Vagina (tissue), 2 donors: ENCODE data around the gene AGBL4. TPM values are rescaled to one million over a fixed set of nuclear protein-coding genes. Genes with fewer than 3 reads are reported as not detected.

Experiments used
- DNase-seq, 2 donors: peaks; one replicate each; pipeline ENCODE4 v3.0.0-alpha.2; 2017; ENCODE audit errors: extremely low spot score in 2 of 2
- H3K27ac ChIP-seq: fragments of 200-600 bp; sonication (generic); one replicate; pipeline ENCODE4 v1.5.1; 2019
- H3K27me3 ChIP-seq: fragments of 200-600 bp; sonication (generic); one replicate; pipeline ENCODE4 v1.5.1; 2019
- H3K36me3 ChIP-seq, 2 donors: fragments of 200-600 bp; sonication (generic); one replicate each; pipeline ENCODE4 v1.5.1; 2017 to 2019
- H3K4me1 ChIP-seq: fragments of 200-600 bp; sonication (generic); one replicate; pipeline ENCODE4 v1.5.1; 2019
- H3K4me3 ChIP-seq, 2 donors: fragments of 200-600 bp; sonication (generic); 1 replicate in 1 of 2; 2 replicates in 1 of 2; pipeline ENCODE4 v1.5.1; 2016 to 2019
- H3K9me3 ChIP-seq: fragments of 200-600 bp; sonication (generic); one replicate; pipeline ENCODE4 v1.5.1; 2019
- POLR2A ChIP-seq, 2 donors: fragments of 450-650 bp; IDR thresholded peaks; one replicate each; pipeline ENCODE4 v1.6.1; 2017; ENCODE audit warnings: antibody characterized with exemption in 2 of 2, mild to moderate bottlenecking in 2 of 2, moderate library complexity in 2 of 2
- POLR2AphosphoS5 ChIP-seq, 2 donors: sonication (generic); formaldehyde crosslinking; IDR thresholded peaks; one replicate each; pipeline ENCODE4 v1.9.0; 2017; ENCODE audit warnings: antibody characterized with exemption in 2 of 2, mild to moderate bottlenecking in 2 of 2, low read depth in 1 of 2; ENCODE audit not compliant: insufficient read depth in 1 of 2
- intact Hi-C: fragments of 100-400 bp; cut with DNase I; formaldehyde crosslinking; loops from one replicate; pipeline ENCODE4 v1.15.1; 2023
- total RNA-seq: library from RNA; depleted of rRNA; stranded (reverse); fragments of >200 nt; gene quantifications from one replicate; pipeline ENCODE4 v1.2.3, GENCODE V29; 2016
- TF ChIP-seq, protein P1 (sequence below), 3 experiments: fragments of 450-650 bp in 2 of 3; fragments of 200-600 bp in 1 of 3; sonication (generic) in 1 of 3; IDR thresholded peaks; one replicate each; pipeline ENCODE4 v1.5.1; 2017 to 2019; ENCODE audit warnings: antibody characterized with exemption in 3 of 3, mild to moderate bottlenecking in 2 of 3, moderate library complexity in 2 of 3

Gene AGBL4
- total RNA-seq, 1 donor from 2014 or later = not detected

DNA sequence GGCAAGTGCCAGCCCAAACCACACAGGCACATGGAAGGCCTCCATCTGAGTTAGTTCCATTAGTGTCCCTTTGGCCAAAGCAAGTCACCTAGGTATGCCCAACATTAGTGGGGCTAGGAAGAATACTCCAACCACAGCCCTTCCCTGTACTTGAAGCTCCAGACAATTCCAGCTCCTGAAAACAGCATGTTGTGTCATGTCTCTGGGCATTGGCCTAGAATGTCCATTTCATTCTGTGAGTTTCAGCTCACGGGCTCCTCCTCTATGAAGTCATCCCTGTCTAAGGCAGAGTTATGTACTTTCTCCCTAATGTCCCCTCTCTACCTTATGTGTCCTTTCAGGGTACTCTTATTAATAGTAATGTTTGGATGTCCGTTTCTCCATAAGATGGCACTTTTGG is 1455.3 kb downstream of the AGBL4 start:
- DNase-seq = no peak
- Histone ChIP-seq H3K9me3 (no peaks in the 10 kb centered on the region), H3K4me1 (no peaks in the 10 kb centered on the region), H3K4me3 (no peak overlapping the region), H3K27me3 (no peaks in the 10 kb centered on the region), H3K36me3 (no peaks in the 10 kb centered on the region), H3K27ac (no peak overlapping the region)
- TF ChIP-seq POLR2AphosphoS5 (IDR thresholded peaks at IDR 0.05; ENCODE audit: insufficient read depth in 1 of 2, low read depth in 1 of 2) (no peak), POLR2A (IDR thresholded peaks at IDR 0.05) (no peak)
- TF ChIP-seq, protein P1, sequence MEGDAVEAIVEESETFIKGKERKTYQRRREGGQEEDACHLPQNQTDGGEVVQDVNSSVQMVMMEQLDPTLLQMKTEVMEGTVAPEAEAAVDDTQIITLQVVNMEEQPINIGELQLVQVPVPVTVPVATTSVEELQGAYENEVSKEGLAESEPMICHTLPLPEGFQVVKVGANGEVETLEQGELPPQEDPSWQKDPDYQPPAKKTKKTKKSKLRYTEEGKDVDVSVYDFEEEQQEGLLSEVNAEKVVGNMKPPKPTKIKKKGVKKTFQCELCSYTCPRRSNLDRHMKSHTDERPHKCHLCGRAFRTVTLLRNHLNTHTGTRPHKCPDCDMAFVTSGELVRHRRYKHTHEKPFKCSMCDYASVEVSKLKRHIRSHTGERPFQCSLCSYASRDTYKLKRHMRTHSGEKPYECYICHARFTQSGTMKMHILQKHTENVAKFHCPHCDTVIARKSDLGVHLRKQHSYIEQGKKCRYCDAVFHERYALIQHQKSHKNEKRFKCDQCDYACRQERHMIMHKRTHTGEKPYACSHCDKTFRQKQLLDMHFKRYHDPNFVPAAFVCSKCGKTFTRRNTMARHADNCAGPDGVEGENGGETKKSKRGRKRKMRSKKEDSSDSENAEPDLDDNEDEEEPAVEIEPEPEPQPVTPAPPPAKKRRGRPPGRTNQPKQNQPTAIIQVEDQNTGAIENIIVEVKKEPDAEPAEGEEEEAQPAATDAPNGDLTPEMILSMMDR (IDR thresholded peaks at IDR 0.05) = no peak
- intact Hi-C loops = no loop called here

DNA sequence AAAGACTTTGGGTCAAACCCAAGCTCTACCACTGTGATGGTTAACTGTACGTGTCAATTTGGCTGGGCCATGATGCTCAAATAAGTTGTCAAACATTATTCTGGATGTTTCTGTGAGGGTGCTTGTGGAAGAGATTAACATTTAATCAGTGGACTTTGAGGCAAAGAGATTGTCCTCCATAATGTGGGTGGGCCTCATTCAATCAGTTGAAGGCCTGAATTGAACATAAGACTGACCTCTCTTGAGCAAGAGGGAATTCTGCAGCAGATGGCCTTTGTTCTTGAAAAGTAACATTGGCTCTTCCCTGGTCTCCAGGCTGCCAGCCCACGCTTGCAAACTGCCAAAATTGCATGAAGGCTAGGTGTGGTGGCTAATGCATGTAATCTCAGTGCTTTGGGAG is 1457.3 kb downstream of the AGBL4 start:
- no peak overlapping the region for H3K27ac ChIP-seq
- no peak for DNase-seq
- intact Hi-C loops = no loop called here
- H3K9me3 ChIP-seq = no peaks in the 10 kb centered on the region
- H3K4me1 ChIP-seq = no peaks in the 10 kb centered on the region
- no peaks in the 10 kb centered on the region for H3K36me3 ChIP-seq
- TF ChIP-seq, protein P1 (IDR thresholded peaks at IDR 0.05) = no peak
- TF ChIP-seq POLR2A (IDR thresholded peaks at IDR 0.05) (no peak), POLR2AphosphoS5 (IDR thresholded peaks at IDR 0.05; ENCODE audit: insufficient read depth in 1 of 2, low read depth in 1 of 2) (no peak)
- H3K4me3 ChIP-seq = no peak overlapping the region
- H3K27me3 ChIP-seq = no peaks in the 10 kb centered on the region

GRCh38 chr1:48563021-48563420 is 1460.7 kb downstream of the AGBL4 start:
- no peak overlapping the region for H3K27ac ChIP-seq
- H3K4me3 ChIP-seq = no peak overlapping the region
- H3K36me3 ChIP-seq = no peaks in the 10 kb centered on the region
- H3K9me3 ChIP-seq = no peaks in the 10 kb centered on the region
- TF ChIP-seq, protein P1 (IDR thresholded peaks at IDR 0.05) = no peak
- TF ChIP-seq POLR2AphosphoS5 (IDR thresholded peaks at IDR 0.05; ENCODE audit: insufficient read depth in 1 of 2, low read depth in 1 of 2) (no peak), POLR2A (IDR thresholded peaks at IDR 0.05) (no peak)
- DNase-seq = no peak
- H3K4me1 ChIP-seq = no peaks in the 10 kb centered on the region
- intact Hi-C loops = no loop called here
- H3K27me3 ChIP-seq = no peaks in the 10 kb centered on the region

- Histone ChIP-seq H3K4me1 (no peaks in the 10 kb centered on the region), H3K36me3 (no peaks in the 10 kb centered on the region), H3K9me3 (no peaks in the 10 kb centered on the region), H3K27ac (no peak overlapping the region), H3K27me3 (no peaks in the 10 kb centered on the region), H3K4me3 (no peak overlapping the region)
- no peak for DNase-seq
- TF ChIP-seq, protein P1 (IDR thresholded peaks at IDR 0.05) = no peak
- no peak for TF ChIP-seq POLR2A (IDR thresholded peaks at IDR 0.05)
- TF ChIP-seq POLR2AphosphoS5 (IDR thresholded peaks at IDR 0.05; ENCODE audit: insufficient read depth in 1 of 2, low read depth in 1 of 2) = no peak
- intact Hi-C loops = no loop called here
Observed at GRCh38 chr1:48561444-48561843, 1462.3 kb downstream of the AGBL4 start.

GRCh38 chr1:48560577-48560976 is 1463.2 kb downstream of the AGBL4 start:
- no peak for DNase-seq
- Histone ChIP-seq H3K27me3 (no peaks in the 10 kb centered on the region), H3K36me3 (no peaks in the 10 kb centered on the region), H3K9me3 (no peaks in the 10 kb centered on the region), H3K27ac (no peak overlapping the region), H3K4me1 (no peaks in the 10 kb centered on the region), H3K4me3 (no peak overlapping the region)
- intact Hi-C loops = no loop called here
- TF ChIP-seq, protein P1 (IDR thresholded peaks at IDR 0.05) = no peak
- TF ChIP-seq POLR2A (IDR thresholded peaks at IDR 0.05) = no peak
- TF ChIP-seq POLR2AphosphoS5 (IDR thresholded peaks at IDR 0.05; ENCODE audit: insufficient read depth in 1 of 2, low read depth in 1 of 2) = no peak
